ENCODE data around the gene TAS2R60. TPM values are rescaled to one million over a fixed set of nuclear protein-coding genes. Genes with fewer than 3 reads are reported as not detected.
A peak's percentile ranks its signal among the peaks of the same experiment; 100 is the strongest.
"Not testable (repeated sequence)": the region's sequence is repeated elsewhere in the genome, so short reads cannot be mapped to it uniquely, and the experiment has no call there.

Gene TAS2R60
- not detected for total RNA-seq
- long read RNA-seq, result 0 reads

GRCh38 chr7:143443153-143443552 lies at the start of gene TAS2R60:
Gene TAS2R60 (plus strand): TSS chr7:143443453. CDS start chr7:143443453, 0 bp downstream.
- DNase-seq (no peak), ATAC-seq (no peak)
- intact Hi-C loops (cut with DNase I), result no loop called here

- intact Hi-C loops (cut with DNase I), result no loop called here
- DNase-seq (peak; percentile 20), ATAC-seq (no peak)
These were observed 49.2 kb upstream of the TAS2R60 start for GRCh38 chr7:143394068-143394467.

- peak; percentile 18 for DNase-seq
- no peak for ATAC-seq
- intact Hi-C loops (cut with DNase I), result no loop called here
These were observed 48.5 kb upstream of the TAS2R60 start for GRCh38 chr7:143394777-143395176.

GRCh38 chr7:143395187-143396149 lies 47.8 kb upstream of the TAS2R60 start:
- peak; percentile 1 to 14 for ATAC-seq
- intact Hi-C loops (cut with DNase I), result no loop called here
- peak; percentile 47 for DNase-seq

DNA sequence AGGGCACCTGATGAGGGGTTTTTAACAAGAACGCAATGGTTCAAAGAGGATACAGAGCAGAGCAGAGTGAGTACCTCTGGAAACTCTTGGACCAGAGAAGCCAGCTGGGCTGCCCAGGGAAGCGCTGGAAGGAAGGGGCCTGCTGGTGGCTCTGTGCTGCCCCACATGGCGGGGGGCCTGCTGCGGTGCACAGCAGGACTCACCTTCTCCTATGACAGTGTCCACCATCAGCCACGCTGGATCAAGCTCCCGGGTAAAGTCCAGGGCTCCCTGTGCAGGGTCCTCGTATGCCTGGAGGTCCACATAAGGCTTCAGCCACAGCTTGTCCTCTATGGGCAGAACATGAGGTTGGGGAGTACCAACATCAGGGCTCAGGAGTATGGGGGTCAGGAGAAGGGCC lies 47.1 kb upstream of the TAS2R60 start:
- intact Hi-C loops (cut with DNase I), result no loop called here
- ATAC-seq, result no peak
- DNase-seq, result peak; percentile 16

GRCh38 chr7:143396625-143397556 lies 46.4 kb upstream of the TAS2R60 start:
- no peak for ATAC-seq
- intact Hi-C loops (cut with DNase I), result no loop called here
- no peak for DNase-seq

DNA sequence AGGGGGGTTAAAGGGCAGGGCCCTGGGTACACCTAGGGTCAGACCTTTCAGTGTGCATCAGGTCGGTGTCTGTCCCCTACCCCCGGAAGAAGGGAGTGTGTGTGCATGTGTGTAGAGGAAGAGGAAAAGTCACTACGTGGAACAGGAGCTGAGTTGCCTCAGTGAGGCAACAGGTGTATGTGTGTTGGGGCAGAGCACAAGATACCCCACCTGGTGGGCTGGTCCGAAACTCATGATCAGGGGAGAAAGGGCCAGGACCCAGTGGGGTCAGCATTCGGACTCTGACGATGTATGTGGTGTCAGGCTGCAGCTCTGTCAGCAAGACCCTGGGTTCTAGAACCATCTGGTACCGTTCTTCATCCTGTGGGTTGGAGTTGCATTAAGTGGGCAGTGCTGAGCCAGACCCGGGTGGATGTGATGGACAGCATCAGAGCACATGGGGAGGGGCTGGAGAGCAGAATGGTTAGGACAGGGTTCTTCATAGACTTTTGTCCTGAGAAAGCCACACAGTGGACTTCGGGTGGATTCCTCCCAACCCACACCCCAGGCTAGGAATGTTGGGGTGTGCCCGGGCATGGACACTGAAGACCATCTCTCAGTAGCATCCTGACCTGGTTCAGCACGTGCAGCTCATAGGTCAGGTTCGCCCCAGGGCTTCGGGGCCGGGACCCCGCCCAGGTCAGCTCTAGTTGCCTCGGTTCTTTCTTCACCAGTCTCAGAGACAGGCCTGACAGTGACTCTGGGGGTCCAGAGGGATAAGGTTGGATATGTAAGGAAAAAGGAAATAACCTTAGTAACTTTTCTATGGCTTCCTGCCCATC lies 45.3 kb upstream of the TAS2R60 start:
- intact Hi-C loops (cut with DNase I), result no loop called here
- ATAC-seq, result no peak
- no peak for DNase-seq

DNA sequence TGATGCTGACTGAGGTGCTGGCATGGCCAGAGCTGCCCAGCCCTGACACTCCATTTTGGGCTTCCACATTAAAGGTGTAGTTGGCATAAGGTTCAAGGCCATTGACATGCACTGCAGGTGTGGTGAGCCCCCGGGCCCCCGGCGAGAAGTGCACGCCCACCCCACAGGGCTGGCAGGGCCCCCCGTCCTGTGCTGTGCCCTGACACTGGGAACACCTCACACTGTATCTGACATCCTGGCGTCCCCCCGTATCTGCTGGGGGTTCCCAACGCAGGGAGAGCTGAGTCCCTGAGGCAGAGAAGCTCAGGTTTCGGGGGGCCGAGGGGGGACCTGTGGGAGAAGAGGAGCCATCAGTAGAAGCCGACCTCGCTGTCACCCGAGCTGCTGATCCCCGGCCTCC lies 44.6 kb upstream of the TAS2R60 start:
- ATAC-seq, result no peak
- no peak for DNase-seq
- intact Hi-C loops (cut with DNase I), result no loop called here

DNA sequence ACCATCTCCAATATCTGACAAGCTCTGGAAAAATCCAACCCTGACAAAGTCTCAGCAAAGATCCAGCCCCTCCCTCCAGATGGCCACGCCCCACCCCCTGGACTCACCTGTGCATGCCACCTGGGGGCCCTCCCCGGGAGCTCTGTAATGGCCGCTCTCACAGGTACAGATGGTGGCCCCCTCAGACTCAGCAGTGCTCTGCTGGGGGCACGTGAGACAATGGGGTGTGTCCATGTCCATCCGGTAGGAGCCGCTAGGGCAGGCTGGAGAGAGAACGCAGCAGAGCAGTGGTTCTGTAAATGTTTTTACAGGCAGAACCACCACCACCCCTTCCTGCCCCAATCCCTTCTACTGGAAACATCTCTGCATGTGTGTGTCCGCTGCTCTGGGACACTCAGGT lies 44.1 kb upstream of the TAS2R60 start:
- ATAC-seq, result no peak
- DNase-seq, result no peak
- intact Hi-C loops (cut with DNase I), result no loop called here

DNA sequence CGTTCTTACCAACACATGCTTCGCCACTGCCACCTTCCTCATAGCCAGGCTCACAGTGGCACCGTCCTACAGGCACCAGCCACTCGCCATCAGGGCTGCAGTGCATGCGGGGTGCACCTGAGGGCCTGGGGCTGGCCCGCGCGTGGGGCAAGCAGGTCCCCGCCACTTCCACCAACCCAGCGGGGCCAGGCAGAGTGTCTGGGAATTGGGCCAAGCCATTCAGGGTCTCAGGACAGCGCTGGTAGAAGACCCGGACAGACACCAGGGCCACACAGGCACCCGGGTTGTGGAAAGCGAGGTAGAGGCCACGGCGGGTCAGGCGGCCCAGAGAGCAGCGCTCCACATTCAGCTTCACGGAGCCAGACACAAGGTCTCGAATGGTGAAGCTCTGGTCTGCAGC lies 43.6 kb upstream of the TAS2R60 start:
- intact Hi-C loops (cut with DNase I), result no loop called here
- no peak for DNase-seq
- no peak for ATAC-seq

DNA sequence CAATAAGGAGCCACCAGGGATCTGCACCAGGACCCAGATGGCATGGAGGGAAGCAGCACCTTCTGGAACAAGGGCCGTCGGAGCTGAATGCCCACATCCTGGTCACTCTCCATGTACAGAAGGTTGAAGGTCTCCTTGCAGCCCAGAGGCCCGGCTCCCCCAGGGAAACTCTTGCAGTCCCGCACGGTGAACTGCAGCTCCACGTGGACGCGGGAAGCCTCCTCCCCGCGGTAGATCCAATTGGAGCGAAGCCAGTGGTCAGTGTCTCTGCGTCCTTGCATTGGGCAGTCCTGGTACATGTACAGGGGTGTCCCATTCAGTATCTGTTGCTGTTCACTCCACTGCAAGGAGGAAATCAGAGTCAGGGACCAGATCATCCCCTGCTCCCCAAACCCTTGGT lies 42.0 kb upstream of the TAS2R60 start:
- ATAC-seq (no peak), DNase-seq (no peak)
- intact Hi-C loops (cut with DNase I), result no loop called here

GRCh38 chr7:143402233-143402632 lies 41.0 kb upstream of the TAS2R60 start:
- intact Hi-C loops (cut with DNase I); DNase-seq: not testable (repeated sequence)

GRCh38 chr7:143405173-143406001 lies 37.9 kb upstream of the TAS2R60 start:
- intact Hi-C loops (cut with DNase I), result no loop called here
- ATAC-seq (peak; percentile 42 to 55), DNase-seq (peak; percentile 60)

More at GRCh38 chr7:143402233-143402632, 41.0 kb upstream of the TAS2R60 start:
- not testable (repeated sequence) for ATAC-seq

DNA sequence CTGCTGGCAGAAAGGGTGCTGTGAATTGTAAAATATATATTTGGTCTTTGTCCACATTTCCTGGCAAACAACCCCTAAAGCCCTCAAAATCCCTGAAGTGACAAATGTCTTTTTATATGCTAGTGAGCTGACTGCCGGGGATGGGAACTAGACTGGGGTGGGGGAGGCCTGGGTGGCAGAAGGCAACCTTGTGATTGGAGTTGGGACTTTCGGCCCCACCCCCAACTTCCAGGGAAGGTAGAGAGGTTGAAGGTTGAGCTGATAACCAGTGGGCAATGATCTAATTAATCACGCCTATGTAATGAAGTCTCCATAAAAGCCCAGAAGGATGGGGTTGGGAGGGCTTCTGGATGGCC lies 37.3 kb upstream of the TAS2R60 start:
- ATAC-seq, result no peak
- DNase-seq, result no peak
- intact Hi-C loops (cut with DNase I), result no loop called here

- intact Hi-C loops (cut with DNase I), result no loop called here
- no peak for DNase-seq
- ATAC-seq, result no peak
These were observed 35.7 kb upstream of the TAS2R60 start for GRCh38 chr7:143407287-143408251.

GRCh38 chr7:143408252-143408685 lies 35.0 kb upstream of the TAS2R60 start:
- peak in 1 of 2 donors; percentile 10 for ATAC-seq
- intact Hi-C loops (cut with DNase I), result no loop called here
- DNase-seq, result no peak

Measured in left cardiac atrium (tissue), 4 donors.